IPS-18a (cell line): ENCODE data around the gene NUP43.

Source experiments
- H3K27ac ChIP-seq: one replicate; pipeline ENCODE4 v1.5.1; 2013; ENCODE audit warnings: low read length
- H3K27me3 ChIP-seq: one replicate; pipeline ENCODE4 v1.6.1; 2013; ENCODE audit warnings: mild to moderate bottlenecking, low read length; ENCODE audit not compliant: control insufficient read depth, insufficient read depth
- H3K36me3 ChIP-seq: one replicate; pipeline ENCODE4 v1.6.1; 2013; ENCODE audit warnings: low read depth, low read length; ENCODE audit not compliant: control insufficient read depth
- H3K4me1 ChIP-seq: one replicate; pipeline ENCODE4 v1.6.1; 2013; ENCODE audit warnings: low read depth, low read length; ENCODE audit not compliant: control insufficient read depth
- H3K4me3 ChIP-seq: one replicate; pipeline ENCODE4 v1.5.1; 2013; ENCODE audit warnings: low read length
- H3K9ac ChIP-seq: one replicate; pipeline ENCODE4 v1.6.1; 2013; ENCODE audit warnings: mild to moderate bottlenecking, low read length, moderate library complexity
- H3K9me3 ChIP-seq: one replicate; pipeline ENCODE4 v1.6.1; 2013; ENCODE audit warnings: low read depth, low read length; ENCODE audit not compliant: control insufficient read depth

Gene NUP43

GRCh38 chr6:149746147-149746946 is at the start of gene NUP43:
TSS of gene NUP43 (minus strand) at chr6:149746529. CDS start at chr6:149746495, 34 bp downstream.
- H3K9me3 ChIP-seq, result no peaks in the 10 kb centered on the region
- H3K4me3 ChIP-seq, result peak within 1 kb of the TSS; percentile 74
- no peaks in the 10 kb centered on the region for H3K27me3 ChIP-seq
- H3K4me1 ChIP-seq, result peaks cover 12% of the 10 kb centered on the region
- H3K9ac ChIP-seq, result peak within 1 kb of the TSS; percentile 78
- peak within 1 kb of the TSS; percentile 31 for H3K27ac ChIP-seq
- H3K36me3 ChIP-seq, result peaks cover 20% of the 10 kb centered on the region

- Histone ChIP-seq H3K27me3 (no peaks in the 10 kb centered on the region), H3K27ac (no peak overlapping the region), H3K9me3 (no peaks in the 10 kb centered on the region), H3K4me3 (no peak overlapping the region), H3K4me1 (no peaks in the 10 kb centered on the region), H3K9ac (no peak overlapping the region), H3K36me3 (peaks cover 13% of the 10 kb centered on the region)
Observed at GRCh38 chr6:149783551-149783950, 37.2 kb upstream of the NUP43 start.

- no peak overlapping the region for H3K9ac ChIP-seq
- H3K4me3 ChIP-seq, result no peak overlapping the region
- H3K27ac ChIP-seq, result no peak overlapping the region
- H3K36me3 ChIP-seq, result peaks cover 13% of the 10 kb centered on the region
- H3K9me3 ChIP-seq, result no peaks in the 10 kb centered on the region
- H3K4me1 ChIP-seq, result no peaks in the 10 kb centered on the region
- no peaks in the 10 kb centered on the region for H3K27me3 ChIP-seq
Observed at GRCh38 chr6:149782337-149782736, 36.0 kb upstream of the NUP43 start.

GRCh38 chr6:149781715-149782114 is 35.4 kb upstream of the NUP43 start:
- H3K27ac ChIP-seq, result no peak overlapping the region
- H3K4me3 ChIP-seq, result no peak overlapping the region
- no peaks in the 10 kb centered on the region for H3K4me1 ChIP-seq
- no peak overlapping the region for H3K9ac ChIP-seq
- H3K36me3 ChIP-seq, result peaks cover 13% of the 10 kb centered on the region
- H3K27me3 ChIP-seq, result no peaks in the 10 kb centered on the region
- H3K9me3 ChIP-seq, result no peaks in the 10 kb centered on the region

- Histone ChIP-seq H3K4me3 (no peak overlapping the region), H3K36me3 (peaks cover 18% of the 10 kb centered on the region), H3K27me3 (no peaks in the 10 kb centered on the region), H3K9ac (no peak overlapping the region), H3K27ac (no peak overlapping the region), H3K9me3 (no peaks in the 10 kb centered on the region), H3K4me1 (no peaks in the 10 kb centered on the region)
Observed at GRCh38 chr6:149779644-149779963, 33.3 kb upstream of the NUP43 start.

- H3K27me3 ChIP-seq, result no peaks in the 10 kb centered on the region
- H3K36me3 ChIP-seq, result peaks cover 14% of the 10 kb centered on the region
- no peak overlapping the region for H3K4me3 ChIP-seq
- H3K9ac ChIP-seq, result no peak overlapping the region
- H3K27ac ChIP-seq, result no peak overlapping the region
- H3K9me3 ChIP-seq, result no peaks in the 10 kb centered on the region
- H3K4me1 ChIP-seq, result no peaks in the 10 kb centered on the region
Observed at GRCh38 chr6:149777624-149778023, 31.3 kb upstream of the NUP43 start.

GRCh38 chr6:149771925-149772324 is 25.6 kb upstream of the NUP43 start:
- H3K36me3 ChIP-seq, result peaks cover 13% of the 10 kb centered on the region
- no peaks in the 10 kb centered on the region for H3K9me3 ChIP-seq
- H3K27ac ChIP-seq, result no peak overlapping the region
- H3K4me1 ChIP-seq, result no peaks in the 10 kb centered on the region
- no peak overlapping the region for H3K9ac ChIP-seq
- no peaks in the 10 kb centered on the region for H3K27me3 ChIP-seq
- H3K4me3 ChIP-seq, result no peak overlapping the region

GRCh38 chr6:149771185-149771584 is 24.9 kb upstream of the NUP43 start:
- H3K27ac ChIP-seq, result no peak overlapping the region
- H3K36me3 ChIP-seq, result peaks cover 10% of the 10 kb centered on the region
- H3K4me3 ChIP-seq, result no peak overlapping the region
- no peak overlapping the region for H3K9ac ChIP-seq
- H3K27me3 ChIP-seq, result no peaks in the 10 kb centered on the region
- H3K4me1 ChIP-seq, result no peaks in the 10 kb centered on the region
- H3K9me3 ChIP-seq, result peaks cover 2% of the 10 kb centered on the region

GRCh38 chr6:149769676-149770075 is 23.3 kb upstream of the NUP43 start:
- H3K9me3 ChIP-seq, result peaks cover 5% of the 10 kb centered on the region
- no peak overlapping the region for H3K27ac ChIP-seq
- no peak overlapping the region for H3K4me3 ChIP-seq
- H3K9ac ChIP-seq, result no peak overlapping the region
- no peaks in the 10 kb centered on the region for H3K27me3 ChIP-seq
- peaks cover 13% of the 10 kb centered on the region for H3K36me3 ChIP-seq
- no peaks in the 10 kb centered on the region for H3K4me1 ChIP-seq

GRCh38 chr6:149766156-149766769 is 19.9 kb upstream of the NUP43 start:
- Histone ChIP-seq H3K36me3 (peaks cover 4% of the 10 kb centered on the region), H3K9me3 (peaks cover 5% of the 10 kb centered on the region), H3K9ac (no peak overlapping the region), H3K4me3 (no peak overlapping the region), H3K27ac (no peak overlapping the region), H3K4me1 (no peaks in the 10 kb centered on the region), H3K27me3 (no peaks in the 10 kb centered on the region)

GRCh38 chr6:149763866-149764265 is 17.5 kb upstream of the NUP43 start:
- H3K9me3 ChIP-seq, result peaks cover 5% of the 10 kb centered on the region
- peaks cover 4% of the 10 kb centered on the region for H3K36me3 ChIP-seq
- no peaks in the 10 kb centered on the region for H3K4me1 ChIP-seq
- H3K27ac ChIP-seq, result no peak overlapping the region
- no peak overlapping the region for H3K4me3 ChIP-seq
- no peak overlapping the region for H3K9ac ChIP-seq
- H3K27me3 ChIP-seq, result no peaks in the 10 kb centered on the region

- no peak overlapping the region for H3K9ac ChIP-seq
- H3K36me3 ChIP-seq, result peaks cover 4% of the 10 kb centered on the region
- no peak overlapping the region for H3K4me3 ChIP-seq
- peaks cover 5% of the 10 kb centered on the region for H3K9me3 ChIP-seq
- no peak overlapping the region for H3K27ac ChIP-seq
- H3K4me1 ChIP-seq, result no peaks in the 10 kb centered on the region
- no peaks in the 10 kb centered on the region for H3K27me3 ChIP-seq
Observed at GRCh38 chr6:149761438-149761837, 15.1 kb upstream of the NUP43 start.
